ENCODE results near the gene LRIG2.
"Not testable (repeated sequence)": the region's sequence is repeated elsewhere in the genome, so short reads cannot be mapped to it uniquely, and the experiment has no call there.

The LRIG2 gene

GRCh38 chr1:113156368-113156767 lies 83.4 kb downstream of the LRIG2 start:
- no peak for DNase-seq (ENCODE audit: low read depth in 2 of 3, low spot score in 1 of 3)

- not testable (repeated sequence) for DNase-seq (ENCODE audit: low read depth in 2 of 3, low spot score in 1 of 3)
Measured at GRCh38 chr1:113158743-113159142, 85.7 kb downstream of the LRIG2 start.

- no peak for DNase-seq (ENCODE audit: low read depth in 2 of 3, low spot score in 1 of 3)
Measured at GRCh38 chr1:113166473-113166872, 93.5 kb downstream of the LRIG2 start.

GRCh38 chr1:113168946-113169345 lies 95.9 kb downstream of the LRIG2 start:
- no peak for DNase-seq (ENCODE audit: low read depth in 2 of 3, low spot score in 1 of 3)

GRCh38 chr1:113169591-113169990 lies 96.6 kb downstream of the LRIG2 start:
- DNase-seq (ENCODE audit: low read depth in 2 of 3, low spot score in 1 of 3), result no peak

GRCh38 chr1:113170519-113170918 lies 97.5 kb downstream of the LRIG2 start:
- no peak for DNase-seq (ENCODE audit: low read depth in 2 of 3, low spot score in 1 of 3)

GRCh38 chr1:113178106-113178505 lies 105.1 kb downstream of the LRIG2 start:
- DNase-seq (ENCODE audit: low read depth in 2 of 3, low spot score in 1 of 3), result no peak

GRCh38 chr1:113178522-113178921 lies 105.5 kb downstream of the LRIG2 start:
- DNase-seq (ENCODE audit: low read depth in 2 of 3, low spot score in 1 of 3), result no peak

Data from stimulated activated CD4-positive, alpha-beta T cell treated with anti-CD3 and anti-CD28 coated beads, Interleukin-12 subunit alpha, Interleukin-12 subunit beta, amount 100 ng/mL, for 48 hours (primary cell).